Measurements from ENCODE around the gene SLC38A9. TPM values are rescaled to one million over a fixed set of nuclear protein-coding genes. Genes with fewer than 3 reads are reported as not detected.

SLC38A9 gene
- total RNA-seq, 1 donor from 2014 or later, result 53.8 TPM

GRCh38 chr5:55665065-55665464 lies 47.1 kb downstream of the SLC38A9 start:
- no peak for DNase-seq (ENCODE audit: low read depth in 2 of 2)

GRCh38 chr5:55657443-55657842 lies 54.7 kb downstream of the SLC38A9 start:
- DNase-seq (ENCODE audit: low read depth in 2 of 2), result no peak

GRCh38 chr5:55650386-55650785 lies 61.7 kb downstream of the SLC38A9 start:
- peak; percentile 53 to 67 for DNase-seq (ENCODE audit: low read depth in 2 of 2)

- no peak for DNase-seq (ENCODE audit: low read depth in 2 of 2)
These were observed 62.2 kb downstream of the SLC38A9 start for GRCh38 chr5:55649963-55650362.

GRCh38 chr5:55645304-55645703 lies 66.8 kb downstream of the SLC38A9 start:
- DNase-seq (ENCODE audit: low read depth in 2 of 2), result peak in 1 of 2 donors; percentile 59

- no peak for DNase-seq (ENCODE audit: low read depth in 2 of 2)
These were observed 73.7 kb downstream of the SLC38A9 start for GRCh38 chr5:55638455-55638854.

- DNase-seq (ENCODE audit: low read depth in 2 of 2), result no peak
These were observed 74.1 kb downstream of the SLC38A9 start for GRCh38 chr5:55638051-55638450.

GRCh38 chr5:55636683-55637082 lies 75.4 kb downstream of the SLC38A9 start:
- DNase-seq (ENCODE audit: low read depth in 2 of 2), result no peak

- DNase-seq (ENCODE audit: low read depth in 2 of 2), result no peak
These were observed 75.9 kb downstream of the SLC38A9 start for GRCh38 chr5:55636177-55636576.

- DNase-seq (ENCODE audit: low read depth in 2 of 2), result peak in 1 of 2 donors; percentile 19
These were observed 77.3 kb downstream of the SLC38A9 start for GRCh38 chr5:55634866-55635265.

GRCh38 chr5:55634209-55634805 lies 77.8 kb downstream of the SLC38A9 start:
- no peak for DNase-seq (ENCODE audit: low read depth in 2 of 2)

GRCh38 chr5:55633574-55634208 lies 78.4 kb downstream of the SLC38A9 start:
- DNase-seq (ENCODE audit: low read depth in 2 of 2), result peak; percentile 44 to 51

GRCh38 chr5:55629815-55630214 lies 82.3 kb downstream of the SLC38A9 start:
- no peak for DNase-seq (ENCODE audit: low read depth in 2 of 2)

- no peak for DNase-seq (ENCODE audit: low read depth in 2 of 2)
These were observed 85.3 kb downstream of the SLC38A9 start for GRCh38 chr5:55626790-55627189.

GRCh38 chr5:55625913-55626312 lies 86.2 kb downstream of the SLC38A9 start:
- no peak for DNase-seq (ENCODE audit: low read depth in 2 of 2)

- DNase-seq (ENCODE audit: low read depth in 2 of 2), result no peak
These were observed 86.6 kb downstream of the SLC38A9 start for GRCh38 chr5:55625589-55625909.

GRCh38 chr5:55624841-55625588 lies 87.1 kb downstream of the SLC38A9 start:
- DNase-seq (ENCODE audit: low read depth in 2 of 2), result no peak

- no peak for DNase-seq (ENCODE audit: low read depth in 2 of 2)
These were observed 88.3 kb downstream of the SLC38A9 start for GRCh38 chr5:55623789-55624188.

GRCh38 chr5:55622460-55622859 lies 89.7 kb downstream of the SLC38A9 start:
- DNase-seq (ENCODE audit: low read depth in 2 of 2), result no peak

GRCh38 chr5:55621229-55621628 lies 90.9 kb downstream of the SLC38A9 start:
- DNase-seq (ENCODE audit: low read depth in 2 of 2), result no peak

- no peak for DNase-seq (ENCODE audit: low read depth in 2 of 2)
These were observed 91.4 kb downstream of the SLC38A9 start for GRCh38 chr5:55620766-55621160.

GRCh38 chr5:55620009-55620765 lies 91.9 kb downstream of the SLC38A9 start:
- no peak for DNase-seq (ENCODE audit: low read depth in 2 of 2)

Measured in lung microvascular endothelial cell (primary cell).